Stomach (tissue), 4 donors: Measurements from ENCODE around the gene FETUB.

Source experiments
- CTCF ChIP-seq, 7 experiments: fragments of 450-650 bp in 4 of 7; fragments of 200-600 bp in 3 of 7; sonication (generic) in 3 of 7; IDR thresholded peaks; one replicate each; pipeline ENCODE4 v1.5.1; 2016 to 2019; ENCODE audit warnings: antibody characterized with exemption in 7 of 7, control low read depth in 2 of 7, mild to moderate bottlenecking in 1 of 7
- POLR2A ChIP-seq, 4 donors: fragments of 450-650 bp; IDR thresholded peaks; one replicate each; pipeline ENCODE4 v1.6.1; 2016; ENCODE audit warnings: antibody characterized with exemption in 4 of 4, control low read depth in 2 of 4, mild to moderate bottlenecking in 1 of 4, moderate library complexity in 1 of 4
- POLR2AphosphoS5 ChIP-seq, 3 donors: sonication (generic); formaldehyde crosslinking; IDR thresholded peaks; one replicate each; pipeline ENCODE4 v1.6.1; 2016; ENCODE audit warnings: antibody characterized with exemption in 3 of 3

GRCh38 chr3:186679151-186679550 lies 39.0 kb downstream of the FETUB start:
- TF ChIP-seq CTCF (IDR thresholded peaks at IDR 0.05) (no peak), POLR2A (IDR thresholded peaks at IDR 0.05) (no peak), POLR2AphosphoS5 (IDR thresholded peaks at IDR 0.05) (no peak)
